Fibroblast of skin of left biceps (primary cell): ENCODE measurements around the gene FIP1L1.
A peak's percentile ranks its signal among the peaks of the same experiment; 100 is the strongest.

Experiments used
- DNase-seq, 2 experiments: peaks; one replicate each; pipeline ENCODE4 v3.0.0-alpha.2; 2013; ENCODE audit warnings: low read depth in 2 of 2

Gene FIP1L1

GRCh38 chr4:53476232-53477037, 99.0 kb downstream of the FIP1L1 start:
- DNase-seq: peak; percentile 96 to 97

- no peak for DNase-seq
These were observed 99.7 kb downstream of the FIP1L1 start for GRCh38 chr4:53477038-53477565.

- DNase-seq: no peak
These were observed 100.2 kb downstream of the FIP1L1 start for GRCh38 chr4:53477636-53478035.

- peak; percentile 71 to 80 for DNase-seq
These were observed 101.4 kb downstream of the FIP1L1 start for GRCh38 chr4:53478671-53479456.

- DNase-seq: peak in 1 of 2 experiments; percentile 55
These were observed 102.5 kb downstream of the FIP1L1 start for GRCh38 chr4:53479736-53480525.

- DNase-seq: no peak
These were observed 103.5 kb downstream of the FIP1L1 start for GRCh38 chr4:53480909-53481308.

- DNase-seq: no peak
These were observed 104.1 kb downstream of the FIP1L1 start for GRCh38 chr4:53481586-53481985.

GRCh38 chr4:53483250-53483649, 105.8 kb downstream of the FIP1L1 start:
- no peak for DNase-seq

- DNase-seq: no peak
These were observed 107.6 kb downstream of the FIP1L1 start for GRCh38 chr4:53484911-53485657.

- DNase-seq: no peak
These were observed 108.2 kb downstream of the FIP1L1 start for GRCh38 chr4:53485658-53486040.

- no peak for DNase-seq
These were observed 110.3 kb downstream of the FIP1L1 start for GRCh38 chr4:53487766-53488165.

GRCh38 chr4:53489279-53489889, 111.9 kb downstream of the FIP1L1 start:
- no peak for DNase-seq

GRCh38 chr4:53490161-53490956, 112.9 kb downstream of the FIP1L1 start:
- peak; percentile 79 to 86 for DNase-seq

- peak; percentile 91 to 94 for DNase-seq
These were observed 113.7 kb downstream of the FIP1L1 start for GRCh38 chr4:53490965-53491622.

- no peak for DNase-seq
These were observed 117.4 kb downstream of the FIP1L1 start for GRCh38 chr4:53494851-53495250.

- no peak for DNase-seq
These were observed 120.2 kb downstream of the FIP1L1 start for GRCh38 chr4:53497487-53498244.

GRCh38 chr4:53498706-53499105, 121.3 kb downstream of the FIP1L1 start:
- no peak for DNase-seq

GRCh38 chr4:53499791-53500190, 122.3 kb downstream of the FIP1L1 start:
- no peak for DNase-seq

- no peak for DNase-seq
These were observed 123.1 kb downstream of the FIP1L1 start for GRCh38 chr4:53500546-53500945.
